Astrocyte of the cerebellum (primary cell): ENCODE data around the gene VSIG2.

Source experiments
- DNase-seq: peaks from one replicate; pipeline ENCODE4 v3.0.0-alpha.2; 2011; ENCODE audit warnings: low read depth
- H3K4me3 ChIP-seq: 2 replicates; pipeline ENCODE4 v1.5.1; 2011; ENCODE audit warnings: mild to moderate bottlenecking, low read depth, low read length, moderate library complexity
- CTCF ChIP-seq: IDR thresholded peaks from 2 replicates; pipeline ENCODE4 v1.5.1; 2012; ENCODE audit warnings: low read length, low read depth, moderate library complexity, mild to moderate bottlenecking; ENCODE audit errors: missing control alignments
- in situ Hi-C: cut with HindIII; loops from 2 replicates; pipeline ENCODE4 v1.10.0; 2017; ENCODE audit warnings: low sequenced_read_pairs

VSIG2 gene

GRCh38 chr11:124736736-124737135 is 15.3 kb downstream of the VSIG2 start:
- no peak overlapping the region for H3K4me3 ChIP-seq
- in situ Hi-C loops = loop anchor here (5.0 kb wide), 2 partner anchors 39 to 74 kb away; no protein-coding TSS in a partner anchor
- DNase-seq = no peak
- no peak for TF ChIP-seq CTCF

GRCh38 chr11:124732230-124732629 is 19.8 kb downstream of the VSIG2 start:
- in situ Hi-C loops = no loop called here
- DNase-seq = no peak
- H3K4me3 ChIP-seq = no peak overlapping the region
- no peak for TF ChIP-seq CTCF

- no peak for TF ChIP-seq CTCF
- no peak for DNase-seq
- in situ Hi-C loops = no loop called here
- H3K4me3 ChIP-seq = no peak overlapping the region
These were observed 22.5 kb downstream of the VSIG2 start for GRCh38 chr11:124729571-124729970.

GRCh38 chr11:124728134-124728533 is 23.9 kb downstream of the VSIG2 start:
- no peak for TF ChIP-seq CTCF
- no peak for DNase-seq
- in situ Hi-C loops = no loop called here
- H3K4me3 ChIP-seq = no peak overlapping the region

GRCh38 chr11:124727474-124727873 is 24.6 kb downstream of the VSIG2 start:
- no peak for DNase-seq
- no peak for TF ChIP-seq CTCF
- no peak overlapping the region for H3K4me3 ChIP-seq
- in situ Hi-C loops = no loop called here

- no peak for DNase-seq
- TF ChIP-seq CTCF = no peak
- H3K4me3 ChIP-seq = no peak overlapping the region
- in situ Hi-C loops = no loop called here
These were observed 26.3 kb downstream of the VSIG2 start for GRCh38 chr11:124725719-124726105.
